ENCODE data around the gene PTGS2.

DNA sequence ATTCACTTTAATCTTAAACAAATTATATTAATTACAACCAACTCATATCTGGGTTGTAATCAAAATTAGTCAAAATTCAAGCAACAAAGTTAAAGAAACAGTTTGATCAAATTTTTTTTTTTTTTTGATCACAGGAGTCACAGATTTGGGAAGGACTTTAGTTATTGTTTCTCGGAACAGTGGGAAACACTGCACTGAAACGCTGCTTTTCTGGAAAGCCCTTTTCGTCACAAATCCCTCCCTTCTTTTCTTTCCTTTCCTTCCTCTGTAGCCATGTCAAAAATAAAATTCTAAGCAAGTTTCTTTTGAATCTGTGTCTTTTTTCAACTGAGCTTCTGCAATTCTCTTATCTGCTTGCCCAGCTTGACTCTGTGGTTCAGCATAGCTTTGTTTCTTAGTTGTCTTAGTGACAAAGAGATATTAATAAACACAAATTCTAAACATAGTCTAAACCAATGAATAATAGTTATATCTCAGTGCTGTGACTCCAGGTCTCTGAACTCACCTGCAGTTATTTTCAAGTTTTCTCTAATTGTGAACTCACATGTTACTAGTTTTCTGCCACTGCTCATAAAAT, 53.8 kb downstream of the PTGS2 start:
- TF ChIP-seq CTCF (IDR thresholded peaks at IDR 0.05; ENCODE audit: insufficient read depth, low read length, poor library complexity, severe bottlenecking) (no peak), EZH2phosphoT487 (conservative IDR thresholded peaks at IDR 0.05; ENCODE audit: low read length) (no peak)
